Lower leg skin (tissue), 3 donors: ENCODE measurements around the gene GPD2.

Source experiments
- CTCF ChIP-seq, 3 donors: fragments of 450-650 bp; IDR thresholded peaks; one replicate each; pipeline ENCODE4 v1.5.1; 2016; ENCODE audit warnings: antibody characterized with exemption in 3 of 3, mild to moderate bottlenecking in 3 of 3, moderate library complexity in 2 of 3
- POLR2A ChIP-seq, 2 donors: fragments of 450-650 bp; IDR thresholded peaks; one replicate each; pipeline ENCODE4 v1.6.1; 2016 to 2017; ENCODE audit warnings: antibody characterized with exemption in 2 of 2, mild to moderate bottlenecking in 1 of 2, moderate library complexity in 1 of 2

GRCh38 chr2:156443089-156443488 lies 6.9 kb downstream of the GPD2 start:
- no peak for TF ChIP-seq CTCF (IDR thresholded peaks at IDR 0.05)
- no peak for TF ChIP-seq POLR2A (IDR thresholded peaks at IDR 0.05)
